H9 (cell line): ENCODE measurements around the gene LDLR. TPM values are rescaled to one million over a fixed set of nuclear protein-coding genes. Genes with fewer than 3 reads are reported as not detected.

Experiments
- DNase-seq: peaks from one replicate; pipeline ENCODE4 v3.0.0-alpha.2; 2017
- H2AFZ ChIP-seq: one replicate; pipeline ENCODE4 v1.6.1; 2013; ENCODE audit warnings: mild to moderate bottlenecking, low read length, control low read depth, moderate library complexity
- H2AK5ac ChIP-seq: 2 replicates; pipeline ENCODE4 v1.6.1; 2013; ENCODE audit warnings: low read length, control low read depth, mixed read lengths; ENCODE audit not compliant: insufficient read length
- H2BK120ac ChIP-seq: one replicate; pipeline ENCODE4 v1.6.1; 2013; ENCODE audit warnings: low read depth, mild to moderate bottlenecking, low read length, control low read depth, inconsistent platforms; ENCODE audit not compliant: poor library complexity, severe bottlenecking
- H2BK12ac ChIP-seq: 2 replicates; pipeline ENCODE4 v1.6.1; 2013; ENCODE audit warnings: low read length, control low read depth, mixed read lengths, low read depth; ENCODE audit not compliant: insufficient read length
- H2BK15ac ChIP-seq: 2 replicates; pipeline ENCODE4 v1.6.1; 2013; ENCODE audit warnings: low read depth, low read length, control low read depth
- H2BK20ac ChIP-seq: one replicate; pipeline ENCODE4 v1.6.1; 2013; ENCODE audit warnings: low read depth, mild to moderate bottlenecking, low read length, control low read depth, inconsistent platforms; ENCODE audit not compliant: poor library complexity, severe bottlenecking
- H2BK5ac ChIP-seq: 2 replicates; pipeline ENCODE4 v1.6.1; 2013; ENCODE audit warnings: low read length, control low read depth, mixed read lengths; ENCODE audit not compliant: insufficient read length
- H3K14ac ChIP-seq: 2 replicates; pipeline ENCODE4 v1.6.1; 2013; ENCODE audit warnings: low read length, control low read depth; ENCODE audit not compliant: insufficient read depth
- H3K18ac ChIP-seq: 2 replicates; pipeline ENCODE4 v1.6.1; 2013; ENCODE audit warnings: low read depth, mild to moderate bottlenecking, mixed read lengths, low read length, control low read depth; ENCODE audit not compliant: insufficient read length
- H3K23ac ChIP-seq: 2 replicates; pipeline ENCODE4 v1.6.1; 2013; ENCODE audit warnings: low read length, control low read depth, mixed read lengths, low read depth; ENCODE audit not compliant: insufficient read length
- H3K23me2 ChIP-seq: 2 replicates; pipeline ENCODE4 v1.6.1; 2013; ENCODE audit warnings: low read depth, mild to moderate bottlenecking, mixed read lengths, low read length, control low read depth; ENCODE audit not compliant: insufficient read length, poor library complexity, severe bottlenecking
- H3K27ac ChIP-seq: 2 replicates; pipeline ENCODE4 v1.5.1; 2013; ENCODE audit warnings: low read length, control low read depth, mixed read lengths, low read depth; ENCODE audit not compliant: insufficient read length
- H3K27me3 ChIP-seq: 2 replicates; pipeline ENCODE4 v1.6.1; 2013; ENCODE audit warnings: low read length, control low read depth, inconsistent platforms; ENCODE audit not compliant: insufficient read depth
- H3K4ac ChIP-seq: 2 replicates; pipeline ENCODE4 v1.6.1; 2013; ENCODE audit warnings: low read depth, mild to moderate bottlenecking, control low read depth, inconsistent platforms, low read length, moderate library complexity
- H3K4me1 ChIP-seq: 2 replicates; pipeline ENCODE4 v1.6.1; 2013; ENCODE audit warnings: low read length, control low read depth, inconsistent platforms; ENCODE audit not compliant: insufficient read depth
- H3K4me2 ChIP-seq: 2 replicates; pipeline ENCODE4 v1.6.1; 2013; ENCODE audit warnings: low read length, control low read depth, mixed read lengths; ENCODE audit not compliant: insufficient read length, insufficient read depth
- H3K56ac ChIP-seq: 2 replicates; pipeline ENCODE4 v1.6.1; 2013; ENCODE audit warnings: low read depth, mild to moderate bottlenecking, mixed read lengths, low read length, control low read depth; ENCODE audit not compliant: insufficient read length
- H3K79me1 ChIP-seq: 2 replicates; pipeline ENCODE4 v1.6.1; 2013; ENCODE audit warnings: low read depth, mild to moderate bottlenecking, moderate library complexity, low read length, control low read depth, inconsistent platforms; ENCODE audit not compliant: insufficient read depth, poor library complexity, severe bottlenecking
- H3K79me2 ChIP-seq: 2 replicates; pipeline ENCODE4 v1.6.1; 2013; ENCODE audit warnings: low read length, control low read depth, inconsistent platforms; ENCODE audit not compliant: insufficient read depth
- H3K9ac ChIP-seq: 2 replicates; pipeline ENCODE4 v1.6.1; 2013; ENCODE audit warnings: low read length, control low read depth, mixed read lengths; ENCODE audit not compliant: insufficient read length; ENCODE audit errors: extremely low read depth
- H3K9me3 ChIP-seq: one replicate; pipeline ENCODE4 v1.6.1; 2013; ENCODE audit warnings: low read depth, low read length, inconsistent platforms; ENCODE audit not compliant: control insufficient read depth
- H3T11ph ChIP-seq: one replicate; pipeline ENCODE4 v1.6.1; 2013; ENCODE audit warnings: mild to moderate bottlenecking, low read length, control low read depth, inconsistent platforms
- H4K20me1 ChIP-seq: one replicate; pipeline ENCODE4 v1.6.1; 2013; ENCODE audit not compliant: control insufficient read depth, insufficient read length, insufficient read depth
- H4K5ac ChIP-seq: 2 replicates; pipeline ENCODE4 v1.6.1; 2013; ENCODE audit warnings: low read depth, mild to moderate bottlenecking, mixed read lengths, low read length, control low read depth; ENCODE audit not compliant: insufficient read length
- H4K8ac ChIP-seq: replicated peaks from 2 replicates; pipeline ENCODE4 v1.6.1; 2013; ENCODE audit warnings: low read length, control low read depth, mixed read lengths, low read depth; ENCODE audit not compliant: insufficient read length
- H4K91ac ChIP-seq: 2 replicates; pipeline ENCODE4 v1.6.1; 2013; ENCODE audit warnings: low read depth, mild to moderate bottlenecking, moderate library complexity, mixed read lengths, low read length, control low read depth; ENCODE audit not compliant: insufficient read length
- H3K27ac Mint-ChIP-seq, 3 experiments: 2 replicates in 2 of 3; 3 replicates in 1 of 3; pipeline ENCODE4 v1.8.0; 2020 to 2021; ENCODE audit warnings: mixed read lengths in 3 of 3, mild to moderate bottlenecking in 1 of 3, moderate library complexity in 1 of 3
- H3K27me3 Mint-ChIP-seq: 2 replicates; pipeline ENCODE4 v1.8.0; 2021; ENCODE audit warnings: low read depth, mild to moderate bottlenecking, moderate library complexity, mixed read lengths
- H3K36me3 Mint-ChIP-seq, 3 experiments: 2 replicates in 2 of 3; 3 replicates in 1 of 3; pipeline ENCODE4 v1.8.0; 2020 to 2021; ENCODE audit warnings: low read depth in 3 of 3, mixed read lengths in 3 of 3; ENCODE audit not compliant: insufficient read depth in 1 of 3
- H3K4me1 Mint-ChIP-seq, 2 experiments: 2 replicates each; pipeline ENCODE4 v1.8.0; 2020; ENCODE audit warnings: mixed read lengths in 2 of 2
- H3K4me3 Mint-ChIP-seq, 2 experiments: 2 replicates in 1 of 2; 3 replicates in 1 of 2; pipeline ENCODE4 v1.8.0; 2020 to 2021; ENCODE audit warnings: mild to moderate bottlenecking in 2 of 2, mixed read lengths in 2 of 2, moderate library complexity in 1 of 2
- H3K9me3 Mint-ChIP-seq, 2 experiments: 2 replicates in 1 of 2; 3 replicates in 1 of 2; pipeline ENCODE4 v1.8.0; 2020; ENCODE audit warnings: mild to moderate bottlenecking in 2 of 2, mixed read lengths in 2 of 2, moderate library complexity in 1 of 2
- WGBS: extraction: QIAGEN DNeasy Blood & Tissue Kit; methylation state at CpG from one replicate; pipeline ENCODE4 v1.1.7; 2013; ENCODE audit warnings: missing lambda C conversion rate, low lambda C conversion rate, mixed read lengths; ENCODE audit not compliant: insufficient read length; ENCODE audit errors: extremely low coverage; 5-methylcytosine and 5-hydroxymethylcytosine counted together
- total RNA-seq: library from RNA; stranded (reverse); gene quantifications from 2 replicates; pipeline ENCODE4 v1.2.1, GENCODE V29; 2021
- TF ChIP-seq, protein P1 (sequence below): fragments of 200-600 bp; sonication (generic); conservative IDR thresholded peaks from 3 replicates; pipeline ENCODE4 v1.8.0; 2021; ENCODE audit warnings: antibody characterized with exemption, mild to moderate bottlenecking

Gene LDLR
- total RNA-seq, 1 experiment from 2014 or later: 92.7 TPM

DNA sequence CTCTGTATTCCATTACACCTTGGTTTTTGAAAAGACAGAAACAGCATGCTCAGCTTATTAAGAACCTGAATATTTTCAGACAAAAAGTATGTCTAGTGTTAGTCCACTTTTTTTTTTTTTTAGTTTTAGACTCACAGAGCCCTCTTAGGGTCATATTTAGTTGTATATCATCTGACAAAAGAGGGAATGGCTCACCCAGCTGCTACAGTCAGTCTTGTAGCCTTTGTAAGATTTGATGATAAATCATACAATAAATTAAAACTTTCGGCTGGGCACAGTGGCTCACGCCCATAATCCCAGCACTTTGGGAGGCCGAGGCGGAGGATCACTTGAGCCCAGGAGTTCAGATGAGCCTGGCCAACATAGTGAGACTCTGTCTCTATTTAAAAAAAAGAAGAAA is 43.7 kb upstream of the LDLR start:
- H3K4ac ChIP-seq: no peak overlapping the region
- no peaks in the 10 kb centered on the region for H3K4me1 Mint-ChIP-seq
- H3K79me2 ChIP-seq: no peaks in the 10 kb centered on the region
- H3T11ph ChIP-seq: no peak overlapping the region
- no peaks in the 10 kb centered on the region for H3K9me3 ChIP-seq
- no peak overlapping the region for H3K27ac Mint-ChIP-seq
- no peak for DNase-seq
- no peaks in the 10 kb centered on the region for H3K27me3 ChIP-seq
- H2BK20ac ChIP-seq: no peak overlapping the region
- no peak overlapping the region for H4K5ac ChIP-seq
- no peak overlapping the region for H2AFZ ChIP-seq
- H4K91ac ChIP-seq: no peak overlapping the region
- H3K4me3 Mint-ChIP-seq: no peak overlapping the region
- H2AK5ac ChIP-seq: no peak overlapping the region
- H3K4me1 ChIP-seq: no peaks in the 10 kb centered on the region
- no peak overlapping the region for H2BK12ac ChIP-seq
- no peak overlapping the region for H3K56ac ChIP-seq
- H3K23me2 ChIP-seq: no peaks in the 10 kb centered on the region
- H4K8ac ChIP-seq: no peak overlapping the region
- H3K9me3 Mint-ChIP-seq: no peaks in the 10 kb centered on the region
- H3K36me3 Mint-ChIP-seq: peaks cover 44 to 81% (median 67%) of the 10 kb centered on the region in 3 experiments; a peak in 6 of 7 replicates
- H2BK120ac ChIP-seq: no peak overlapping the region
- no peak overlapping the region for H3K27ac ChIP-seq
- H3K23ac ChIP-seq: no peak overlapping the region
- TF ChIP-seq, protein P1, sequence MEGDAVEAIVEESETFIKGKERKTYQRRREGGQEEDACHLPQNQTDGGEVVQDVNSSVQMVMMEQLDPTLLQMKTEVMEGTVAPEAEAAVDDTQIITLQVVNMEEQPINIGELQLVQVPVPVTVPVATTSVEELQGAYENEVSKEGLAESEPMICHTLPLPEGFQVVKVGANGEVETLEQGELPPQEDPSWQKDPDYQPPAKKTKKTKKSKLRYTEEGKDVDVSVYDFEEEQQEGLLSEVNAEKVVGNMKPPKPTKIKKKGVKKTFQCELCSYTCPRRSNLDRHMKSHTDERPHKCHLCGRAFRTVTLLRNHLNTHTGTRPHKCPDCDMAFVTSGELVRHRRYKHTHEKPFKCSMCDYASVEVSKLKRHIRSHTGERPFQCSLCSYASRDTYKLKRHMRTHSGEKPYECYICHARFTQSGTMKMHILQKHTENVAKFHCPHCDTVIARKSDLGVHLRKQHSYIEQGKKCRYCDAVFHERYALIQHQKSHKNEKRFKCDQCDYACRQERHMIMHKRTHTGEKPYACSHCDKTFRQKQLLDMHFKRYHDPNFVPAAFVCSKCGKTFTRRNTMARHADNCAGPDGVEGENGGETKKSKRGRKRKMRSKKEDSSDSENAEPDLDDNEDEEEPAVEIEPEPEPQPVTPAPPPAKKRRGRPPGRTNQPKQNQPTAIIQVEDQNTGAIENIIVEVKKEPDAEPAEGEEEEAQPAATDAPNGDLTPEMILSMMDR: no peak
- H3K14ac ChIP-seq: no peak overlapping the region
- H3K4me2 ChIP-seq: no peak overlapping the region
- no CpG with 5 or more reads among the region's 4 CpGs for WGBS
- no peaks in the 10 kb centered on the region for H3K79me1 ChIP-seq
- no peak overlapping the region for H3K18ac ChIP-seq
- H3K9ac ChIP-seq: no peak overlapping the region
- no peaks in the 10 kb centered on the region for H3K27me3 Mint-ChIP-seq
- H2BK15ac ChIP-seq: no peak overlapping the region
- no peaks in the 10 kb centered on the region for H4K20me1 ChIP-seq
- H2BK5ac ChIP-seq: no peak overlapping the region
